ENCODE measurements around the gene GNB1L. TPM values are rescaled to one million over a fixed set of nuclear protein-coding genes. Genes with fewer than 3 reads are reported as not detected.
"Not testable (repeated sequence)": the region's sequence is repeated elsewhere in the genome, so short reads cannot be mapped to it uniquely, and the experiment has no call there.

Gene GNB1L
- total RNA-seq, 1 experiment from 2014 or later: 18.0 TPM

- H3K4me1 Mint-ChIP-seq: no peaks in the 10 kb centered on the region
- no peaks in the 10 kb centered on the region for H3K9me3 Mint-ChIP-seq
- TF ChIP-seq ATF6 (CRISPR knock-in tag; IDR thresholded peaks at IDR 0.05) (no peak), KAT7 (CRISPR knock-in tag; IDR thresholded peaks at IDR 0.05; ENCODE audit: borderline replicate concordance) (no peak), CDX4 (CRISPR knock-in tag; IDR thresholded peaks at IDR 0.05; ENCODE audit: borderline replicate concordance) (no peak), SMAD3 (CRISPR knock-in tag; IDR thresholded peaks at IDR 0.05; ENCODE audit: borderline replicate concordance) (no peak), NFATC4 (CRISPR knock-in tag; IDR thresholded peaks at IDR 0.05) (no peak), GRHL2 (CRISPR knock-in tag; IDR thresholded peaks at IDR 0.05; ENCODE audit: insufficient replicate concordance, severe bottlenecking) (no peak)
- TF ChIP-seq, protein P1, sequence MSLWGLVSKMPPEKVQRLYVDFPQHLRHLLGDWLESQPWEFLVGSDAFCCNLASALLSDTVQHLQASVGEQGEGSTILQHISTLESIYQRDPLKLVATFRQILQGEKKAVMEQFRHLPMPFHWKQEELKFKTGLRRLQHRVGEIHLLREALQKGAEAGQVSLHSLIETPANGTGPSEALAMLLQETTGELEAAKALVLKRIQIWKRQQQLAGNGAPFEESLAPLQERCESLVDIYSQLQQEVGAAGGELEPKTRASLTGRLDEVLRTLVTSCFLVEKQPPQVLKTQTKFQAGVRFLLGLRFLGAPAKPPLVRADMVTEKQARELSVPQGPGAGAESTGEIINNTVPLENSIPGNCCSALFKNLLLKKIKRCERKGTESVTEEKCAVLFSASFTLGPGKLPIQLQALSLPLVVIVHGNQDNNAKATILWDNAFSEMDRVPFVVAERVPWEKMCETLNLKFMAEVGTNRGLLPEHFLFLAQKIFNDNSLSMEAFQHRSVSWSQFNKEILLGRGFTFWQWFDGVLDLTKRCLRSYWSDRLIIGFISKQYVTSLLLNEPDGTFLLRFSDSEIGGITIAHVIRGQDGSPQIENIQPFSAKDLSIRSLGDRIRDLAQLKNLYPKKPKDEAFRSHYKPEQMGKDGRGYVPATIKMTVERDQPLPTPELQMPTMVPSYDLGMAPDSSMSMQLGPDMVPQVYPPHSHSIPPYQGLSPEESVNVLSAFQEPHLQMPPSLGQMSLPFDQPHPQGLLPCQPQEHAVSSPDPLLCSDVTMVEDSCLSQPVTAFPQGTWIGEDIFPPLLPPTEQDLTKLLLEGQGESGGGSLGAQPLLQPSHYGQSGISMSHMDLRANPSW (CRISPR knock-in tag; conservative IDR thresholded peaks at IDR 0.05; ENCODE audit: low read depth): no peak
- TF ChIP-seq, protein P2, sequence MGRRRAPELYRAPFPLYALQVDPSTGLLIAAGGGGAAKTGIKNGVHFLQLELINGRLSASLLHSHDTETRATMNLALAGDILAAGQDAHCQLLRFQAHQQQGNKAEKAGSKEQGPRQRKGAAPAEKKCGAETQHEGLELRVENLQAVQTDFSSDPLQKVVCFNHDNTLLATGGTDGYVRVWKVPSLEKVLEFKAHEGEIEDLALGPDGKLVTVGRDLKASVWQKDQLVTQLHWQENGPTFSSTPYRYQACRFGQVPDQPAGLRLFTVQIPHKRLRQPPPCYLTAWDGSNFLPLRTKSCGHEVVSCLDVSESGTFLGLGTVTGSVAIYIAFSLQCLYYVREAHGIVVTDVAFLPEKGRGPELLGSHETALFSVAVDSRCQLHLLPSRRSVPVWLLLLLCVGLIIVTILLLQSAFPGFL (CRISPR knock-in tag; IDR thresholded peaks at IDR 0.05; ENCODE audit: borderline replicate concordance): no peak
- DNase-seq (ENCODE audit: low spot score) (no peak), ATAC-seq (no peak)
- POLR2A ChIA-PET: no interaction called here
- H3K27ac Mint-ChIP-seq: peak overlapping the region; percentile 8; the same call in 1 of the 2 replicates
- no peaks in the 10 kb centered on the region for H3K27me3 Mint-ChIP-seq (ENCODE audit: low read depth)
- no peak overlapping the region for H3K4me3 Mint-ChIP-seq
- CTCF ChIA-PET: interaction anchor here (0.8 to 2.2 kb wide), 5 partner anchors 12 to 127 kb away, joined by 3 to 10 read pairs (median 4); no protein-coding TSS in a partner anchor
- H3K36me3 Mint-ChIP-seq: no peaks in the 10 kb centered on the region
Observed at GRCh38 chr22:19832476-19833108, 22.1 kb downstream of the GNB1L start.

DNA sequence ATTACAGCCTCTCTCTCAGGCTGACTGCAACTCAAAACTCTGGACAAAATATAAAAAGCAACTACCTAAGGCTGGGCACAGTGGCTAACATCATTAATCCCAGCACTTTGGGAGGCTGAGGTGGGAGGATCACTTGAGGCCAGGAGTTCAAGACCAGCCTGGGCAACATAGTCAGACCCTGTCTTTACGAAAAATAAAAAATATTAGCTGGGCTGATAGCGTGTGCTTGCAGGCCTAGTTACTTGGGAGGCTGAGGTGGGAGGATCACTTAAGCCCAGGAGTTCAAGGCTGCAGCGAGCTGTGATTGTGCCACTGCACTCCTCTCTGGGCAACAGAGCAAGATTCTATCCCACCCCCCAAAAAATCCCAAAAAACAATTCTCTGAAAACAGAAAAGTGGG, 22.7 kb downstream of the GNB1L start:
- H3K4me1 Mint-ChIP-seq; H3K4me3 Mint-ChIP-seq; POLR2A ChIA-PET; H3K9me3 Mint-ChIP-seq; DNase-seq (ENCODE audit: low spot score); ATAC-seq; H3K36me3 Mint-ChIP-seq; H3K27me3 Mint-ChIP-seq (ENCODE audit: low read depth); H3K27ac Mint-ChIP-seq: not testable (repeated sequence)
- peak; percentile 63; the same call in 1 of the 2 replicates for TF ChIP-seq ZNF121 (CRISPR knock-in tag; IDR thresholded peaks at IDR 0.05)
- CTCF ChIA-PET: interaction anchor here (1.0 to 2.2 kb wide), 4 partner anchors 31 to 127 kb away, joined by 3 to 10 read pairs (median 4); no protein-coding TSS in a partner anchor

- ChIA-PET CTCF (interaction anchor here (2.2 kb wide), 1 partner anchor 100 kb away, joined by 10 read pairs; no protein-coding TSS in a partner anchor), POLR2A (no interaction called here)
- DNase-seq (ENCODE audit: low spot score) (no peak), ATAC-seq (no peak)
- no peaks in the 10 kb centered on the region for H3K4me1 Mint-ChIP-seq
- H3K9me3 Mint-ChIP-seq: peaks cover 11% of the 10 kb centered on the region
- H3K27me3 Mint-ChIP-seq (ENCODE audit: low read depth): no peaks in the 10 kb centered on the region
- H3K36me3 Mint-ChIP-seq: 0 out of 2 replicates have a peak, but pooled peaks cover 3% of the 10 kb centered on the region
- H3K4me3 Mint-ChIP-seq: no peak overlapping the region
- no peak overlapping the region for H3K27ac Mint-ChIP-seq
- TF ChIP-seq FOXK1 (CRISPR knock-in tag; IDR thresholded peaks at IDR 0.05) (no peak), ZBTB21 (CRISPR knock-in tag; IDR thresholded peaks at IDR 0.05; ENCODE audit: borderline replicate concordance) (no peak), FOXP1 (CRISPR knock-in tag; IDR thresholded peaks at IDR 0.05; ENCODE audit: borderline replicate concordance) (no peak), ZNF121 (CRISPR knock-in tag; IDR thresholded peaks at IDR 0.05) (no peak), JUN (CRISPR knock-in tag; IDR thresholded peaks at IDR 0.05) (no peak), TCF7 (CRISPR knock-in tag; IDR thresholded peaks at IDR 0.05; ENCODE audit: low read depth) (no peak), ZSCAN18 (CRISPR knock-in tag; IDR thresholded peaks at IDR 0.05) (no peak), PRRX2 (CRISPR knock-in tag; IDR thresholded peaks at IDR 0.05) (no peak)
- TF ChIP-seq, protein P3, sequence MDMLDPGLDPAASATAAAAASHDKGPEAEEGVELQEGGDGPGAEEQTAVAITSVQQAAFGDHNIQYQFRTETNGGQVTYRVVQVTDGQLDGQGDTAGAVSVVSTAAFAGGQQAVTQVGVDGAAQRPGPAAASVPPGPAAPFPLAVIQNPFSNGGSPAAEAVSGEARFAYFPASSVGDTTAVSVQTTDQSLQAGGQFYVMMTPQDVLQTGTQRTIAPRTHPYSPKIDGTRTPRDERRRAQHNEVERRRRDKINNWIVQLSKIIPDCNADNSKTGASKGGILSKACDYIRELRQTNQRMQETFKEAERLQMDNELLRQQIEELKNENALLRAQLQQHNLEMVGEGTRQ (CRISPR knock-in tag; IDR thresholded peaks at IDR 0.05): no peak
- TF ChIP-seq, protein P4, sequence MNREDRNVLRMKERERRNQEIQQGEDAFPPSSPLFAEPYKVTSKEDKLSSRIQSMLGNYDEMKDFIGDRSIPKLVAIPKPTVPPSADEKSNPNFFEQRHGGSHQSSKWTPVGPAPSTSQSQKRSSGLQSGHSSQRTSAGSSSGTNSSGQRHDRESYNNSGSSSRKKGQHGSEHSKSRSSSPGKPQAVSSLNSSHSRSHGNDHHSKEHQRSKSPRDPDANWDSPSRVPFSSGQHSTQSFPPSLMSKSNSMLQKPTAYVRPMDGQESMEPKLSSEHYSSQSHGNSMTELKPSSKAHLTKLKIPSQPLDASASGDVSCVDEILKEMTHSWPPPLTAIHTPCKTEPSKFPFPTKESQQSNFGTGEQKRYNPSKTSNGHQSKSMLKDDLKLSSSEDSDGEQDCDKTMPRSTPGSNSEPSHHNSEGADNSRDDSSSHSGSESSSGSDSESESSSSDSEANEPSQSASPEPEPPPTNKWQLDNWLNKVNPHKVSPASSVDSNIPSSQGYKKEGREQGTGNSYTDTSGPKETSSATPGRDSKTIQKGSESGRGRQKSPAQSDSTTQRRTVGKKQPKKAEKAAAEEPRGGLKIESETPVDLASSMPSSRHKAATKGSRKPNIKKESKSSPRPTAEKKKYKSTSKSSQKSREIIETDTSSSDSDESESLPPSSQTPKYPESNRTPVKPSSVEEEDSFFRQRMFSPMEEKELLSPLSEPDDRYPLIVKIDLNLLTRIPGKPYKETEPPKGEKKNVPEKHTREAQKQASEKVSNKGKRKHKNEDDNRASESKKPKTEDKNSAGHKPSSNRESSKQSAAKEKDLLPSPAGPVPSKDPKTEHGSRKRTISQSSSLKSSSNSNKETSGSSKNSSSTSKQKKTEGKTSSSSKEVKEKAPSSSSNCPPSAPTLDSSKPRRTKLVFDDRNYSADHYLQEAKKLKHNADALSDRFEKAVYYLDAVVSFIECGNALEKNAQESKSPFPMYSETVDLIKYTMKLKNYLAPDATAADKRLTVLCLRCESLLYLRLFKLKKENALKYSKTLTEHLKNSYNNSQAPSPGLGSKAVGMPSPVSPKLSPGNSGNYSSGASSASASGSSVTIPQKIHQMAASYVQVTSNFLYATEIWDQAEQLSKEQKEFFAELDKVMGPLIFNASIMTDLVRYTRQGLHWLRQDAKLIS (CRISPR knock-in tag; IDR thresholded peaks at IDR 0.05; ENCODE audit: borderline replicate concordance): no peak
Observed at GRCh38 chr22:19831016-19831415, 23.7 kb downstream of the GNB1L start.

Data from WTC11 (cell line).